Ovary (tissue), 9 donors: ENCODE measurements around the gene PTGES. TPM values are rescaled to one million over a fixed set of nuclear protein-coding genes. Genes with fewer than 3 reads are reported as not detected.

ENCODE experiments used
- DNase-seq, 5 donors: peaks; one replicate each; pipeline ENCODE4 v3.0.0-alpha.2; 2019 to 2020
- H3K27ac ChIP-seq, 2 donors: fragments of 200-600 bp; one replicate each; pipeline versions ENCODE4 v1.5.1 to v1.8.0; 2019 to 2022
- H3K27me3 ChIP-seq: fragments of 200-600 bp; one replicate; pipeline ENCODE4 v1.8.0; 2022
- H3K36me3 ChIP-seq: fragments of 200-600 bp; sonication (generic); one replicate; pipeline ENCODE4 v1.5.1; 2019
- H3K4me1 ChIP-seq: one replicate; pipeline ENCODE4 v1.8.1; 2013; ENCODE audit warnings: mild to moderate bottlenecking, moderate library complexity; ENCODE audit not compliant: insufficient read depth
- H3K4me3 ChIP-seq: fragments of 200-600 bp; sonication (generic); one replicate; pipeline ENCODE4 v1.5.1; 2017
- H3K9me3 ChIP-seq, 2 donors: fragments of 200-600 bp in 1 of 2; sonication (generic) in 1 of 2; one replicate each; pipeline versions ENCODE4 v1.5.1 to v1.8.1; 2013 to 2019; ENCODE audit warnings: mild to moderate bottlenecking in 1 of 2, moderate library complexity in 1 of 2
- CTCF ChIP-seq, 3 donors: fragments of 450-650 bp in 2 of 3; fragments of 200-600 bp in 1 of 3; IDR thresholded peaks; one replicate each; pipeline versions ENCODE4 v1.5.1 to v1.8.0; 2016 to 2022; ENCODE audit warnings: antibody characterized with exemption in 3 of 3, mild to moderate bottlenecking in 1 of 3
- EP300 ChIP-seq: sonication (generic); formaldehyde crosslinking; IDR thresholded peaks from one replicate; pipeline ENCODE4 v1.6.1; 2017; ENCODE audit warnings: antibody characterized with exemption
- POLR2A ChIP-seq: fragments of 450-650 bp; IDR thresholded peaks from one replicate; pipeline ENCODE4 v1.6.1; 2017; ENCODE audit warnings: antibody characterized with exemption, mild to moderate bottlenecking, moderate library complexity
- WGBS, 3 donors: extraction: QIAGEN DNeasy Blood & Tissue Kit in 1 of 3; methylation state at CpG; one replicate each; pipeline versions ENCODE4 v1.1.5 to v1.1.7; 2013 to 2017; 5-methylcytosine and 5-hydroxymethylcytosine counted together
- intact Hi-C, 4 donors: fragments of 100-400 bp; cut with DNase I; formaldehyde crosslinking; loops; one replicate each; pipeline versions ENCODE4 v1.11.0 to v1.15.1; 2022 to 2023
- polyA plus RNA-seq, 2 donors: library from polyadenylated mRNA; stranded (reverse); fragments of 200-250 nt in 1 of 2; fragments of 350-450 nt in 1 of 2; fragmentation: Illumina TruSeq in 1 of 2; extraction: RNeasy Lipid Tissue Mini Kit (QIAGEN cat#74804) in 1 of 2; gene quantifications; one replicate each; pipeline ENCODE4 v1.2.3, GENCODE V29; 2013 to 2014
- total RNA-seq, 7 donors: library from RNA; depleted of rRNA in 2 of 7; stranded (reverse); fragments of >200 nt in 2 of 7; fragmentation: NEBNext Ultra II Directional in 3 of 7; extraction: Animal tissue kit (Norgen Biotek cat#: 25700) in 3 of 7; gene quantifications; one replicate each; pipeline versions ENCODE4 v1.1.0 to v1.2.4, GENCODE V29; 2016 to 2023
- donor health status: DM: no; HTN: no; CAD: no; lungs with moderate emphysema.
- donor health status: DM: no; HTN: no; CAD: no.
- donor health status: Bipolar disorder and iron deficiency.
- donor health status: DM: yes; HTN: yes; CAD: no.
- donor health status: DM: no; HTN: no; CAD: no.
- donor health status: DM: yes; HTN: yes; CAD: no.

The PTGES gene
- total and polyA plus RNA-seq, 9 donors = 0.63 to 22.6 (median 1.6) TPM

DNA sequence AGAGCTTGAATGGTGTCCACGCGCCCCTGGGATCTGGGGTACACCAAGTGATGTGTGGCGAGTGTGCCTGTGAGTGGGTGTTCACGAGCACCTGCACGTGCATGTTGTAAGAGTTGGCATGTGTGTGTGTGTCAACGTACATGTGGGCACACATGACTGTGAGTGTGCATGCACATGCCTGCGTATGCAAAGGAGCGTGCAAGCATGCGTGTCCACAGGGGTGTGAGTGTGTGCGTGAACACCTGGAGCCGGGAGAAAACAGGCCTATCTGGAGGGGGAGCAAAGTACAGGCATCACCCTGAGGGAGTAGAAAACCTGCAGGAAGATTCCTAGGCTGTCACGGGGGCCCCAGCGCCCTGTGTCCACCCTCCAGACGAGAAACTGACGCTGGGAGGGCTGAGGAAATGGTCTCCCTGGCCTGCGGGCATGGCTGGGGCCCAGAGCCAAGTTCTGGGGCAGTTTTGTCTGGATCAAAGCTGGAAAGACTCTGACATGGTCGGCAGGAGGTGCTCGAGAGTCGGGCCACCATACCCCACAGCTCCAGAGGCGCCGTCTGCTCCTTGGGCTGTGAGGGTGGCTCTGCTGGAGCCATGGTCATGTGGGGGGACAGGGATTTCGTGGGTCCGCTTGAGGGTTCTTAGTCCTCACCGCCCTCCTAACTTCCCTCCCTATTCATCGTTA is 31.8 kb downstream of the PTGES start:
- Histone ChIP-seq H3K27me3 (no peaks in the 10 kb centered on the region), H3K36me3 (no peaks in the 10 kb centered on the region), H3K4me1 (no peaks in the 10 kb centered on the region), H3K27ac (no peak overlapping the region), H3K4me3 (no peak overlapping the region), H3K9me3 (no peaks in the 10 kb centered on the region)
- no peak for DNase-seq
- TF ChIP-seq EP300 (no peak), CTCF (IDR thresholded peaks at IDR 0.05) (no peak), POLR2A (no peak)
- WGBS, 3 donors = 84 to 87% (median 85%) methylated on average over 25 of the region's 25 CpGs
- intact Hi-C loops = no loop called here

DNA sequence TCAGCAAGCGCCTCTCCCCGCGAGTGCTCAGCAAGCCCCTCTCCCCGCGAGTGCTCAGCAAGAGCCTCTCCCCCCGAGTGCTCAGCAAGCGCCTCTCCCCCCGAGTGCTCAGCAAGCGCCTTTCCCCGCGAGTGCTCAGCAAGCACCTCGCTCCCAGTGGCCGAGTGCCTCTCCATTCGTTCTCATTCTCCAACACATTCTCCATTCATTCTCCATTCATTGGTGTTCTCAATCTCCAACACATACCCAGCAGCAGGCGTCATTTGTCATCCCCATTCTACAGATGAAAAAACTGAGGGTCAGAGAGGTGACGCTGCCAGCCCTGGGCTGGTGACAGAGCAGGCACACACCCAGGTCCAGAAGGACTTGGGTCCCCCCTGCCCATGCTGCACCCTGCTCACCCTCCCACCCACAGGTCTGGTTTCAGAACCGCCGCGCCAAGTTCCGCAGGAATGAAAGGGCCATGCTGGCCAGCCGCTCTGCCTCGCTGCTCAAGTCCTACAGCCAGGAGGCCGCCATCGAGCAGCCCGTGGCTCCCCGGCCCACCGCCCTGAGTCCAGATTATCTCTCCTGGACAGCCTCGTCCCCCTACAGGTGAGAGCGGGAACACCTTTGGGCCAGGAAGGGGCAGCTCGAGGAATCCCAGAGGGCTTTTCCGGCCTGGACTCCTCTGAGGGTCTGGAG is 32.5 kb downstream of the PTGES start:
- Histone ChIP-seq H3K27me3 (no peaks in the 10 kb centered on the region), H3K9me3 (no peaks in the 10 kb centered on the region), H3K4me1 (no peaks in the 10 kb centered on the region), H3K27ac (no peak overlapping the region), H3K36me3 (no peaks in the 10 kb centered on the region), H3K4me3 (no peak overlapping the region)
- intact Hi-C loops = no loop called here
- no peak for DNase-seq
- TF ChIP-seq CTCF (IDR thresholded peaks at IDR 0.05) (no peak), EP300 (no peak), POLR2A (no peak)
- WGBS, 3 donors = 77 to 85% (median 84%) methylated on average over 31 of the region's 31 CpGs

DNA sequence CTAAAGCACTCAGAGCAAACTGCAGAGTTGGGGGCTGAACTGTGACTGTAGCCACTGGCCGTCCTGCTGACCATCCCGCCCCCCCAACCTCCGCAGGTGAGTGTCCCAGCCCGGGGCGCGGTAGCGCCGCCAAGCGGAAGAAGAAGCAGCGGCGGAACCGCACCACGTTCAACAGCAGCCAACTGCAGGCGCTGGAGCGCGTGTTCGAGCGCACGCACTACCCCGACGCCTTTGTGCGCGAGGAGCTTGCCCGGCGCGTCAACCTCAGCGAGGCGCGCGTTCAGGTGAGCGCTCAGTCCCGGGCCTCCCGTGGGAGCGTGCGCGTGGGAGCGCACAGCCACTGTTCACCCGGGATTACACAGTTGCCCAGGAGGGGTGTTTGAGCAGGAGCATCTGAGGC is 33.7 kb downstream of the PTGES start:
- intact Hi-C loops = no loop called here

DNA sequence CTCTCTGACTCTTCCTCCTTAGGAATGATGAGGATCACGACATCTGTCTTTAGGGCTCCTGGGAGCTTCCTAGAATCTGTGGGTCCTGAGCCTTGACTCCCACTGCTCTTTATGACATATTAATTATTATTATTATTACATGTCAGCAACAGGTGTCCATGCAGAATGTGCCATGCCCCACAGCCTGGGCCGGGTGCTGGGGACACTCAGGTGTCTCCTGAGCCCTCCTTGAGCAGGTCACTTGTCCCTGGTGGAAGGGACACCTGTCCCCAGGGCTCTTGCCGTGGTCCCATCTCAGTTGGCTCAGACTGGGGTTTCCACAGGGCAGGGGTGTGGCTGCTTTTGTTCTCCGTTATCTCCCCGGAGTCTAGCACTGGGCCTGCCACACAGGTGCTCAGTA is 34.2 kb downstream of the PTGES start:
- no peak overlapping the region for H3K4me3 ChIP-seq
- no peaks in the 10 kb centered on the region for H3K4me1 ChIP-seq
- H3K36me3 ChIP-seq = no peaks in the 10 kb centered on the region
- no peak for TF ChIP-seq EP300
- no peak for TF ChIP-seq CTCF (IDR thresholded peaks at IDR 0.05)
- TF ChIP-seq POLR2A = no peak
- H3K27me3 ChIP-seq = no peaks in the 10 kb centered on the region
- intact Hi-C loops = no loop called here
- WGBS, 3 donors = 61 to 72% (median 71%) methylated on average over 5 of the region's 5 CpGs
- H3K27ac ChIP-seq = no peak overlapping the region
- no peak for DNase-seq
- no peaks in the 10 kb centered on the region for H3K9me3 ChIP-seq

More for the DNA sequence above, 33.7 kb downstream of the PTGES start:
- Histone ChIP-seq H3K4me3 (no peak overlapping the region), H3K9me3 (no peaks in the 10 kb centered on the region), H3K36me3 (no peaks in the 10 kb centered on the region), H3K27ac (no peak overlapping the region), H3K4me1 (no peaks in the 10 kb centered on the region), H3K27me3 (no peaks in the 10 kb centered on the region)
- DNase-seq = no peak
- 51 to 77% (median 65%) methylated on average over 37 to 38 of the region's 38 CpGs for WGBS, 3 donors
- no peak for TF ChIP-seq CTCF (IDR thresholded peaks at IDR 0.05)
